ENCODE data around the gene PHC2.

The PHC2 gene

DNA sequence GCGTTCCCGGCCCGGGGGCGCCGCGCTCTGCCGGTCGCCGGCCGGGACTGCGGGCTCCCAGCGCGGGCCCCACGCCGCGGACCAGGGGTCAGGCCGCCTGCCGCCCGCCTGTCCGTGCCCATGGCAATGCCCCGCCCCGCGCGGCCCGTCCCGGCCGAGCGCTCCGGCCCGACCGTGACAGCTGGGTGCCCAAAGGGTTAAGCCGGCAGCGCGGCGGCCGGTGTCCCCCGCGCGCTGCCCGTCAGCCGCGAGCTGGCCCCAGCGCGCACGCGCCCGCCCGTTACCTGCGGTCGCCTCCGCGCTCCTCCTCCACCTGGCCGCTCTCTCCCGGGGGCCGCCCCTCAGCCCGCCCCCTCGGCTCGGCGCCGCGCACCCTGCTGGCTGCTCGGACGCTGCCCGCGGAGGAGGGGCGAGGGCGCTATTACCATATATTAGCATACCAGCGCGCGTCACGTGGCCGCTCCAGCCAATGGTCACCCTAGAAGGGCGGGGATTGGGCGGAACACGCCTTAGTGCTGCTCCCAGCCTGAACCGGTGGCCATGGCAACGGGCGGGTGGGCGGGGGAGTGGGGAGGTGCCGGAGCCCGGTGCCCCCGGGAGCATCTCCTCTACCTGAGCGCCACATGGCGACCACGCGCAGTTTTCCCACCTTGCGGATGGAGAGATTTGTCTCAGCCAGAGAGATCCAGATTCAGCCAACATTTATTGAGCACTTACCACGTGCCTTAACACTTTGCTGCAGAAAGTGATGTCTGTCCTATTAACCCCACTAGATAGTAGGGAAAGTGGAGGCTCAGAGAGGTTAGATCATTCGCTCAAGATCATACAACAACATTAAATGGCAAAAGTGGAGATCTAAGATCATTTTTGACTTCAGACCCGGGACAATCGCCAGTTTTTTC is at the start of gene PHC2:
Gene PHC2, minus strand, starts transcription at position 404 of the 902 bp plus-strand sequence. CDS start 55,556 bp downstream, outside the sequence.
- DNase-seq, result peak; percentile 85

- no peak for DNase-seq
Measured at GRCh38 chr1:33477451-33477850, 46.6 kb upstream of the PHC2 start.

GRCh38 chr1:33473900-33474299 is 43.0 kb upstream of the PHC2 start:
- DNase-seq, result no peak

GRCh38 chr1:33472269-33472980 is 41.5 kb upstream of the PHC2 start, which contains the start of gene ZSCAN20:
ZSCAN20 (plus strand) TSS chr1:33472645; CDS start chr1:33479289, 6,644 bp downstream.
- peak; percentile 76 for DNase-seq

DNA sequence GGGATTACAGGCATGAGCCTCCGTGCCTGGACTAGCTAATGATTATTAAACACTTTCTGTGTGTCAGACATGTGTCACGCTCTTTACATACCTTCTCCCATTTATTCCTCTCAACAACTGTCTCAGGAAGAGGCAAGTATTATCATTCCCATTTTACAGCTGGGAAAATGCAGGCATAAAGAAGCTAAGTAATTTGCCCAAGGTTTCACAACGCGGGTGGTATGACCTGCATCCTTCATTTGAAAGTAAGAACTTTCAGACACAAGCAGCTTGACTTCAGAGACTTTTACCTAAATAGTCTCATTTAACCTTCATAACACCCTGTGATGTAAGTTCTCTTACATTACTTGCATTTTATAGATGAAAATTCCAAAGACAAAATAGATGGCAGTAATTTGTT is 40.5 kb upstream of the PHC2 start:
- no peak for DNase-seq

DNA sequence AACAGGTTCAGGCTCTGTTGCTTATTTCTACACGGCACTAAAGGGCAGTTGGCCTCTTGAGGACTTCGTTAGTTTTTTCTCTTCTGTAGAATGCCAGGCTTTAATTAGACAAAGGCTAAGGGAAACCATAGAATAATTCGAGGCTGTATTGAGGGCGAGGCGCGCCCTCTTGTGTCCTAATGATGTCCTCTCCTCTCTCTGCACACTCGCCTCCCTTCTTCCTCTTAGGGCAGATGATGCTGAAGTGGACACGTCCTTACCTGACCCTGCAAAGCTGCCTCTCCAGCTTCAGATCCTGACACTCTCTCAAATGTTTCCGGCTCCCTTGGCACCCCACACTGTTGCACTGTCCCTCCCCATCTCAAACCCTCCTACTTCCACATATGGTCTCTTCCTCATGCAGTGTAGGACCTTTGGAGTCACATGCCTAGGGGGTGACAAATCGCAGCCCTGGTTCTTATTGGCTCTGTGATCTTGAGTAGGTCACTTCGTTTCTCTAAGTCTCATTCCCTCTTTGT is 39.7 kb upstream of the PHC2 start:
- peak; percentile 25 for DNase-seq

DNA sequence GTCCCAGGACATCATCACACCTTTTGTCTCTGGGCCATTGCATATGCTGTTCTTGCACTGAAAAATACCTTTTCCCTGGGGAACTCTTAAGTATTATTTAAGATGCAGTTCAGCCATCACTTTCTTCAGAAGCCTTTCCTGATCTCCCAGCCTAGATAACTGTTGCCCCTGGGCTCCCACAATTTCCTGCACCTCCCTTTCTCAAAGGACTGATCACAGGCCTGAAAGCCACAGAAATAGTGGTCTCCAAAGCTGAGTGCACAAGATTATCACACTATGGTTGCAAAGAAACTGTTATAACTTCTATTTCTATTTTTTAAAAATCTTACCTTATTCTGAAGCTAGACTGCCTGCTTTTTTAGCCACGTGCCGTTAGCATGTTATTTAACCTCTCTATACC is 38.8 kb upstream of the PHC2 start:
- no peak for DNase-seq

- no peak for DNase-seq
Measured at GRCh38 chr1:33468967-33469366, 38.1 kb upstream of the PHC2 start.

DNA sequence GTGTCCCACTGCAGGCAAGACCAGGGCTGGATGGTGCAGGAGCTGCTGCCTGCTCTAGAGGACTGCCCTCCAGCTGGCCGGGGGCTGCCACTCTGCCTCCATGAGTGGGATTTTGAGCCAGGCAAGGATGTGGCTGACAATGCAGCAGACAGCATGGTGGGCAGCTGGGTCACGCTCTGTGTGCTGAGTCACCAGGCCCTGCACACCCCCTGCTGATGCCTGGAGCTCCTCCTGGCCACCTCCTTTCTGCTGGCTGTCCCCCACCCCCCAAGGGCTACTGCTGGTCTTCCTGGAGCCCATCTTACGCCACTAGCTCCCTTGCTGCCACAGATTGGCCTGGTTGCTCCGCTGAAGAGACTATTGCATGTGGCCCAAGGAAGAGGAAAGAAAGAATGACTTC is 37.6 kb upstream of the PHC2 start:
- DNase-seq, result no peak

DNA sequence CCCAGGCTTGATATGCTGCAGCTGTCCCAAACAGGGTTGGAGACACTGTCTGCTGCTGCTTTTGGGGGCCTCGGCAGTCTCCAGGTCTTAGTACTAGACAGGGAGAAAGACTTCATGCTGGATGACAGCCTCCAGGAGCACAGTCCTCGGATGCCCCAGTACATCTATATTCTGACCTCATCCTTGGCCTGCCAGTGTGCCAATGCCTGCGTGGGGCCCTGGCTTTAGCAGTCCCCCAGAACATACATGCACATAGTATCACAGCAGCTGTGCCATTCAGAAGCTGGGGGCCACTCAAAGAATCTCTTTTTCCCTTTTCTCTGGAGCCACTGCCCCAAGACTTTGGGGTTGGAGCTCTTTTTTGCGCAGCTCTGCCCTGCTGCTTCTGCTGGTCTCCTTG is 37.1 kb upstream of the PHC2 start:
- DNase-seq, result no peak

GRCh38 chr1:33466159-33466558 is 35.3 kb upstream of the PHC2 start:
- DNase-seq, result no peak

DNA sequence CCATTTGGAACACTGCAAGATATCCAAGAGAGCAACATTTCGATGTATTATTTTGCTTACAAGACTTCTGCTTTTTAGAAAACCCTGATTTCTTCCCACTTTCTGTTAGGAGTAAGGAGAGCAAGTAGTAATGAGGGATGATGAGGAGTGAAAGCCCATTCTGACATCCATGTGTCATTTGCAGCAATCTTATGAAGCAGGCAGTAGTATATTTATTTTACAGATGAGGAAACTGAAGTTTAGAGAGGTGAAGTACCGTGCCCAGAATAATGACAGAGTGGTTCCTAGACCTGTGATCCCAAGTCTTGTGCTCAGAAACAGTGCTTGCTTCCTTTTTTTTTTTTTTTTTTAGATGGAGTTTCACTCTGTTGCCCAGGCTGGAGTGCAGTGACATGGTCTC is 34.4 kb upstream of the PHC2 start:
- DNase-seq, result no peak

DNA sequence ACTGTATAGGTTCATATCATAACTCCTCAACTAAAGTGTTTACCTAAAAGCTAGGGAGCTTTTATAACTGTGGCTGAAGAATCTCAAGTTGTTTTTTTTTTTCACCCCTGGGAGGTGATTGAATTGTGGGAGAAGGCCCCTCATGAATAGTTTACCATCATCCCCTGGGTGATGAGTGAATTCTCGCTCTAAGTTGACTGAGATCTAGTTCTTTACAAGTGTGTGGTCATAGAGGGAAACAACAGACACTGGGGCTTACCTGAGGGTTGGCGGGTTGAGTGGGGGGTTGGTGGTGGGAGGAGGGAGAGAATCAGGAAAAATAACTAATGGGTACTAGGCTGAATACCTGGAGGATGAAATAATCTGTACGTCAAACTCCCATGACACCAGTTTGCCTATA is 33.7 kb upstream of the PHC2 start:
- no peak for DNase-seq

DNA sequence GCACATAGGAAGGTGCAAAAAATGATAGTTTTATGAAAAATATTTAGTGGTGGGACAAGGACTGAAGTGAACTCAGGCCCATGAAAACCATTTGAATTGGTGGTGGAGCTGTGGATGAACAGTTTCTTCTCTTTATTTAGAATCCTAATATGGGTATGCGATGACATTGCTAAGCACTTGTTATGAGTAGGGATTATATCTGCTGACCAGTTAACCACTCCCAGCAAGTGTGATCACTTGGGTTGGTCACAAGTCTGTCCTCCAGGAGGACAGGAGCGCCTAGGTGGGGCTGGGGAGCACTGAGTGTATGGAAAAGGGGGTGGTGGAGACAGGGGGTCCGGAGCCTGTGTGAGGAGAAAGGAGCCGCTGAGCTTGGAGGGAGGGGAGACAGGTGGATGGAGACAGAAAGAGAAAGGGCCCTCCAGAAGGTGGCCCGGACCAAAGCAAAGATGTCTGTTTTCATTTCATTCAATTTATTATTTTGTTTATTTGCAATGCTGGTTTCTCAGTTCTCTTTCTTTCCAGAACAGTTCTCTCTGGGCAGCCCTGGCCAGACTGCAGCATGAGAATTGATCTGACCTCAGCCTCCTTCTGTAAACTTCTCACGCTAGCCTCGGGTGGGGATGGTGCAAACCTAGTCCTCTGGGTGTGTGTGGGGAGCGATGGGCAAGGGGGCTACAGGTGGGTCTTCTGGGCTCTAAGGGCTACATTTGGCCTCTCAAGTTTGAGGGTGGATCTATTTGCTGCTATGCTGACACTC is 31.7 kb upstream of the PHC2 start:
- DNase-seq, result no peak

DNA sequence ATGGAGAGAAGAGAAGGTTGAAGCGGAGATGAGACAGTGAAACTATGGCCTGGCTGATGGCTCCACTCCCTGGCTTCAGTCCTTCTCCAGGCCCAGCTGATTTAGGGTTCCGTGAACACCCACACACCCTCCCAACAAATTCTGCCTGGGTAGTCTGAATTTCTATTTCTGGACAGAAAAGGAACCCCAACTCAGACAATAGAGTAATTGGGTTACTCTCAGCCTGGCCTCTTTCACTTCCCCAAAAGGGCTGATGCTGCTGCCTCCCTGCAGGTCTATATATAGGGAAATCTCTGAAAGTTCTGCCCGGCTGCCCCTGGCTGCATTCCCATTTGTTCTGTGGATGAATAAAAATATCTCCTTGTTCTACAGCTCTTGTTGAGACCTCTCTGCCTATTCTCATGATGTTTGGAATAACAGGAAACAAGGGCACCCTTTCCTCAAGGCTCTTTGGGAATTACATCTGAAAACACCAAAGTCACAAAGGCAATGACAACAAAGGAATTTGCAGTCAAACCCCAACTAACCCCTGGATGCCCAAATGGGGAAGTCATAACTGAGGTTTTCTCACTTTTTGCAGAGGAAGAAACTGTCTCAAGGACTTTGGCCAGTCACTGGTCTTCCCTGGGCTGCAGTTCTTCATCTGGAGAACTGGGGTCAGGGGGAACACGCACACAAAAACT is 30.2 kb upstream of the PHC2 start:
- no peak for DNase-seq

DNA sequence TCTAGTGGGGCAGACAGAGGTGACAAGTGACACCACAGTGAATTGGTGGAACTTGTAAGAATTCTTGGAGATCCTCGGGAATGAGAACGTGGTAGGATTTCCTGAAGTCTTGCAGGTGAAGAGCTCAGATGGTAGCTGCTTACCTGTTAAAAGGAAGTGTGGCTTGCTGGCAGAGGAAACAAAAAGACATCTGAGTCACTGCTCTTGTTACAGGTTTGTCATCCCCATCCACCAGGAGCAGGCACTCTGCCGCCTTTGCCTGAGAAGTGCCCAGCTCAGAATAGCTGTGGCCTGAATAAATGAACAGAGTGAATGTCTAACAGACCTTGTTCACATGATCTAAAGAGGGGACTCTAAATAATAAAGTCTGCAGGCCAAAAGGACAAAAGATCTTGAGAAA is 29.2 kb upstream of the PHC2 start:
- DNase-seq, result no peak

- DNase-seq, result no peak
Measured at GRCh38 chr1:33459691-33460090, 28.8 kb upstream of the PHC2 start.

- DNase-seq, result no peak
Measured at GRCh38 chr1:33456502-33456886, 25.6 kb upstream of the PHC2 start.

- no peak for DNase-seq
Measured at GRCh38 chr1:33455539-33456501, 24.9 kb upstream of the PHC2 start.

- DNase-seq, result no peak
Measured at GRCh38 chr1:33454646-33455282, 23.9 kb upstream of the PHC2 start.

DNA sequence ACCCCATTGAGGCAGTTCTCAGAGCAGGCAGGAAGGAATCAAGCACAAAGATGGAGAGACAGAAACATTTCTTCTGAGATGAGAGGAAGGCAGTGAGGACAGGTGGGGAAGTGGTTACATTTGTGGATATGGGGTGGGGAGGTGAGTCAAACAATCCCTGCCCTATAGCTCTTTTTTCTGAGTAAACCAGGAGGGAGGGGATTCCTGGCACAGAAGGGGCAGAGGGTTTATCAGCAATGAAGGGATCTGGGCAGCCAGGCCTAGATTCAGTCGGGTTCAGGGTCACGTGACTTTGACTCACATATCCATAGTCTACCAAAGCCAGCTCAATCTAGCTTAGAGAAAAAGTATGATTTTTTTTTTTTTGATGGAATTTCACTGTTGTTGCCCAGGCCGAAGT is 15.7 kb upstream of the PHC2 start:
- DNase-seq, result no peak
